ENCODE results near the gene PSD4.

PSD4 gene

GRCh38 chr2:113169002-113169530 is 4.7 kb upstream of the PSD4 start:
- no peak for DNase-seq

GRCh38 chr2:113169586-113169985 is 4.2 kb upstream of the PSD4 start:
- no peak for DNase-seq

- no peak for DNase-seq
Observed at GRCh38 chr2:113171334-113172075, 2.3 kb upstream of the PSD4 start.

- DNase-seq = no peak
Observed at GRCh38 chr2:113172721-113173541, 840 bp upstream of the PSD4 start.

- no peak for DNase-seq
Observed at GRCh38 chr2:113174376-113174750, 592 bp downstream of the PSD4 start.

GRCh38 chr2:113175042-113175628 is 1.4 kb downstream of the PSD4 start:
- no peak for DNase-seq

GRCh38 chr2:113175736-113176695 is 2.2 kb downstream of the PSD4 start:
- no peak for DNase-seq

- no peak for DNase-seq
Observed at GRCh38 chr2:113176696-113177355, 3.1 kb downstream of the PSD4 start.

GRCh38 chr2:113178069-113178746 is 4.4 kb downstream of the PSD4 start:
- DNase-seq = no peak

GRCh38 chr2:113178891-113179290 is 5.1 kb downstream of the PSD4 start:
- no peak for DNase-seq

GRCh38 chr2:113179446-113180045 is 5.8 kb downstream of the PSD4 start:
- no peak for DNase-seq

- no peak for DNase-seq
Observed at GRCh38 chr2:113180131-113180946, 6.6 kb downstream of the PSD4 start.

- DNase-seq = no peak
Observed at GRCh38 chr2:113181258-113182051, 7.7 kb downstream of the PSD4 start.

- no peak for DNase-seq
Observed at GRCh38 chr2:113182471-113183260, 8.9 kb downstream of the PSD4 start.

GRCh38 chr2:113183264-113183663 is 9.5 kb downstream of the PSD4 start:
- no peak for DNase-seq

- no peak for DNase-seq
Observed at GRCh38 chr2:113183703-113184102, 9.9 kb downstream of the PSD4 start.

- DNase-seq = no peak
Observed at GRCh38 chr2:113184531-113185230, 10.9 kb downstream of the PSD4 start.
